IPS-NIHi7 (cell line): ENCODE data around the gene SLC22A7.
"Not testable (repeated sequence)": the region's sequence is repeated elsewhere in the genome, so short reads cannot be mapped to it uniquely, and the experiment has no call there.

Source experiments
- DNase-seq: peaks from one replicate; pipeline ENCODE4 v3.0.0; 2012; ENCODE audit warnings: mixed read lengths; ENCODE audit errors: extremely low spot score

Gene SLC22A7

DNA sequence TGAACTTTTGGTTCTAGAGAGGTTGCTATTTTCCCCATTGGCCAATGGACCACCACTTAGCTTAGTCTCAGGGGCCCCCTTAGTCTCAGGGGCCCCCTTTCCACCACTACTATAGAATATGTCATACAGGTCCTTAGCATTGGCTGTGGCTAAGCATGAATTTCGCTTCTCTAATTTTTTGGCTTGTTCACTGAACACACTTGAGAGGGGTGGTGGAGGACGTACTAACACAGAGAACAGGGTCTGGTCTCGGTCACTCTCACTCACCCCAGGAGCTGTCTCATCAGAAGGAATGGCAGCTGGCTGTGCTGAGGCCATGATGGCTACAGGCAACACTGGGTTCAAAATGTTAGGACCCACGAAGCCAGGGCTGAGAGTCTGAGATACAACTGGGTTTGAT is 41.1 kb downstream of the SLC22A7 start:
- no peak for DNase-seq

DNA sequence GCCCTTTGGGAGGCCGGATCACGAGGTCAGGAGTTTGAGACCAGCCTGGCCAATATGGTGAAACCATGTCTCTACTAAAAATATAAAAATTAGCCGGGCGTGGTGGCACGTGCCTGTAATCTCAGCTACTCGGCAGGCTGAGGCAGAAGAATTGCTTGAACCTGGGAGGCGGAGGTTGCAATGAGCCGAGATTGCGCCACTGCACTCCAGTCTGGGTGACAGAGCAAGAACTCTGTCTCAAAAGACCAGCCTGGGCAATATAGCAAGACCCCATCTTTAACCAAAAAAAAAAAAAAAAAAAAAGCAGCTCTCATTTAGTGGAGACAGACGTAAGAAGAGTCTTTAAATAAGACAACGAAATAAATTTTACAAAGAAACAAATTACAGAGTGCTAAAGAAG is 48.2 kb downstream of the SLC22A7 start:
- not testable (repeated sequence) for DNase-seq

DNA sequence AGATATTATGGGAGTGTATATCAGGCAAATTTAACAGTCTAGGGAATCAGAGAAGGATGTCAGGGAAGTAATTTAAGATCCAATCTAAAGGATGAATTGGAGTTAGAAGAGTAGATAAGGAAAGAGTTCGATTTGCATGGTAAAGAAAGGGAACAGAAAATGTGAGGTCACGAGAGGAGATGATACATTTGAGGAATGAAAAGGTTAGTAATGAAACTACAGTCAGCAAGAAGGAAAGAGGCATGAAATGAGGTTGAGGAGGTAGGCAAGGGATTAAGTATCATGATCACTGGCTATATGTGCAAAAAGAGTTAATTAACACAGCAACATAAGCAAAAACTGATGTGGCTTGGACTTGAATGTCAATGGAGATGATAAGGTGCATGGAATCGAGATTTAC is 49.0 kb downstream of the SLC22A7 start:
- no peak for DNase-seq

DNA sequence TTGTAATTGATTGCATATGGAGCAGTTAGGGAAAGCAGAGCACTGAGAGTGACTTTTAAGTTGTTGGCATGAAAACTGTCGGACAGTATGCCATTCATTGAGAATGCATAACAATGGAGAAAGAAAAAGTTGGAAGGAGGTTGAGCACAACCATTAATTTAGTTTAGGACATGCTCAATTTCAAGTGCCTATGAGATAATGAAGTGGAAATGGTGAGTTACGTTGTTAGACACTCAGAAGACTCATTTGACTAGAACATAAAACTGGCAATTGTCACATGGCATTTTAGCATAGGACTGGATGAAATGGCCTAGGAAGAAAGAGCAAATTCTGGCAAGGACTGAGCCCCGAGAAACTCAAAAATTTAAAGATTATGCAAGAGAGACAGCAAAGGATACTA is 49.4 kb downstream of the SLC22A7 start:
- DNase-seq: no peak

DNA sequence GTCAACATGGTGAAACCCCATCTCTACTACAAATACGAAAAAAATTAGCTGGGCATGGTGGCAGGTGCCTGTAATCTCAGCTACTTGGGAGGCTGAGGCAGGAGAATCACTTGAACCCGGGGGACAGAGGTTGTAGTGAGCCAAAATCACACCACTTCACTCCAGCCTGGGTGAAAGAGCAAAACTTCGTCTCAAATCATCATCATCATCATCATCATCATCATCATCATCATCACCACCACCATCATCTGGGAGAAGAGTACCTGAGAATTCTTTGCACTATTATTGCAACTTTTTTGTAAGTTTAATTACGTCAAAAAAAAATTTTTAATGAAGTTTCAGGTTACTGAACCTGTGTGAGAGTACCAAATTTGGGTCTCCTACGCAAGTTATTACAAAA is 53.9 kb downstream of the SLC22A7 start:
- DNase-seq: not testable (repeated sequence)
